ENCODE measurements around the gene DNAJC10. TPM values are rescaled to one million over a fixed set of nuclear protein-coding genes. Genes with fewer than 3 reads are reported as not detected.

The DNAJC10 gene
- total RNA-seq, 1 experiment from 2014 or later: 160 TPM

GRCh38 chr2:182810087-182810486 is 94.0 kb downstream of the DNAJC10 start:
- DNase-seq: no peak
- ChIA-PET CTCF (no interaction called here), POLR2A (ENCODE audit: unreplicated experiment) (no interaction called here)
- Histone ChIP-seq H3K4me2 (no peak overlapping the region), H3K4me3 (no peak overlapping the region), H2AFZ (no peak overlapping the region), H3K9me2 (ENCODE audit: insufficient read depth) (no peaks in the 10 kb centered on the region), H3F3A (ENCODE audit: insufficient read depth, low read depth) (no peaks in the 10 kb centered on the region), H3K79me2 (ENCODE audit: low read depth) (no peaks in the 10 kb centered on the region), H3K27ac (no peak overlapping the region), H3K4me1 (replicated peaks; ENCODE audit: insufficient read depth) (no peaks in the 10 kb centered on the region), H3K9me3 (ENCODE audit: insufficient read depth, low read depth) (no peaks in the 10 kb centered on the region), H3K27me3 (ENCODE audit: insufficient read depth, low read depth) (no peaks in the 10 kb centered on the region), H3K36me3 (ENCODE audit: low read depth) (no peaks in the 10 kb centered on the region), H4K20me1 (ENCODE audit: insufficient read depth) (no peaks in the 10 kb centered on the region)
- BruUV-seq (replicated peaks): no TSS peak
- TF ChIP-seq EZH2 (IDR thresholded peaks at IDR 0.05; ENCODE audit: low read depth): no peak
- TF ChIP-seq CTCF (conservative IDR thresholded peaks at IDR 0.05): no peak
- intact Hi-C loops (cut with micrococcal nuclease; ENCODE audit: unreplicated experiment): no loop called here

- ChIA-PET CTCF (no interaction called here), POLR2A (ENCODE audit: unreplicated experiment) (no interaction called here)
- TF ChIP-seq EZH2 (IDR thresholded peaks at IDR 0.05; ENCODE audit: low read depth) (no peak), CTCF (conservative IDR thresholded peaks at IDR 0.05) (no peak)
- 0 out of 2 replicates have a peak overlapping the region, but pooled peaks have one; percentile 52 for H2AFZ ChIP-seq
- H3K36me3 ChIP-seq (ENCODE audit: low read depth): no peaks in the 10 kb centered on the region
- no peak overlapping the region for H3K4me2 ChIP-seq
- no peaks in the 10 kb centered on the region for H3K79me2 ChIP-seq (ENCODE audit: low read depth)
- no peaks in the 10 kb centered on the region for H4K20me1 ChIP-seq (ENCODE audit: insufficient read depth)
- DNase-seq: no peak
- no peaks in the 10 kb centered on the region for H3K27me3 ChIP-seq (ENCODE audit: insufficient read depth, low read depth)
- no peaks in the 10 kb centered on the region for H3F3A ChIP-seq (ENCODE audit: insufficient read depth, low read depth)
- intact Hi-C loops (cut with micrococcal nuclease; ENCODE audit: unreplicated experiment): no loop called here
- H3K4me3 ChIP-seq: no peak overlapping the region
- no TSS peak for BruUV-seq (replicated peaks)
- no peaks in the 10 kb centered on the region for H3K4me1 ChIP-seq (replicated peaks; ENCODE audit: insufficient read depth)
- no peaks in the 10 kb centered on the region for H3K9me3 ChIP-seq (ENCODE audit: insufficient read depth, low read depth)
- no peaks in the 10 kb centered on the region for H3K9me2 ChIP-seq (ENCODE audit: insufficient read depth)
- H3K27ac ChIP-seq: no peak overlapping the region
Observed at GRCh38 chr2:182814380-182814779, 98.3 kb downstream of the DNAJC10 start.

GRCh38 chr2:182814804-182815203 is 98.7 kb downstream of the DNAJC10 start:
- Histone ChIP-seq H3K4me1 (replicated peaks; ENCODE audit: insufficient read depth) (no peaks in the 10 kb centered on the region), H2AFZ (peak overlapping the region; percentile 52; the same call in 1 of the 2 replicates), H3K79me2 (ENCODE audit: low read depth) (no peaks in the 10 kb centered on the region), H3F3A (ENCODE audit: insufficient read depth, low read depth) (no peaks in the 10 kb centered on the region), H3K9me2 (ENCODE audit: insufficient read depth) (no peaks in the 10 kb centered on the region), H3K36me3 (ENCODE audit: low read depth) (no peaks in the 10 kb centered on the region), H3K9me3 (ENCODE audit: insufficient read depth, low read depth) (no peaks in the 10 kb centered on the region), H4K20me1 (ENCODE audit: insufficient read depth) (no peaks in the 10 kb centered on the region), H3K27ac (no peak overlapping the region), H3K27me3 (ENCODE audit: insufficient read depth, low read depth) (no peaks in the 10 kb centered on the region), H3K4me2 (no peak overlapping the region), H3K4me3 (no peak overlapping the region)
- no TSS peak for BruUV-seq (replicated peaks)
- CTCF ChIA-PET: no interaction called here
- no peak for DNase-seq
- no peak for TF ChIP-seq EZH2 (IDR thresholded peaks at IDR 0.05; ENCODE audit: low read depth)
- no peak for TF ChIP-seq CTCF (conservative IDR thresholded peaks at IDR 0.05)
- intact Hi-C loops (cut with micrococcal nuclease; ENCODE audit: unreplicated experiment): no loop called here
- POLR2A ChIA-PET (ENCODE audit: unreplicated experiment): no interaction called here
